Hepatocyte (in vitro differentiated cells): ENCODE measurements around the gene AMH. TPM values are rescaled to one million over a fixed set of nuclear protein-coding genes. Genes with fewer than 3 reads are reported as not detected.
"Not testable (repeated sequence)": the region's sequence is repeated elsewhere in the genome, so short reads cannot be mapped to it uniquely, and the experiment has no call there.

Experiments
- DNase-seq: peaks from one replicate; pipeline ENCODE4 v3.0.0-alpha.2; 2016; ENCODE audit warnings: low spot score
- H2AFZ ChIP-seq: fragments of 200-600 bp; sonication (generic); 2 replicates; pipeline ENCODE4 v1.6.0; 2016; ENCODE audit warnings: antibody characterized with exemption, mild to moderate bottlenecking
- H3K27ac ChIP-seq: fragments of 200-600 bp; sonication (generic); 2 replicates; pipeline ENCODE4 v1.5.1; 2016; ENCODE audit warnings: mild to moderate bottlenecking
- H3K27me3 ChIP-seq: fragments of 200-600 bp; sonication (generic); 2 replicates; pipeline ENCODE4 v1.6.1; 2016
- H3K36me3 ChIP-seq: fragments of 200-600 bp; sonication (generic); replicated peaks from 2 replicates; pipeline ENCODE4 v1.5.1; 2016; ENCODE audit warnings: low read depth; ENCODE audit not compliant: insufficient read depth
- H3K4me1 ChIP-seq: fragments of 200-600 bp; sonication (generic); 2 replicates; pipeline ENCODE4 v1.5.1; 2016; ENCODE audit warnings: mild to moderate bottlenecking, moderate library complexity; ENCODE audit not compliant: insufficient read depth
- H3K4me2 ChIP-seq: fragments of 200-600 bp; sonication (generic); 2 replicates; pipeline ENCODE4 v1.6.0; 2016
- H3K4me3 ChIP-seq: fragments of 200-600 bp; sonication (generic); 2 replicates; pipeline ENCODE4 v1.5.1; 2016; ENCODE audit warnings: mild to moderate bottlenecking
- H3K79me2 ChIP-seq: fragments of 200-600 bp; sonication (generic); 2 replicates; pipeline ENCODE4 v1.6.0; 2017; ENCODE audit warnings: mild to moderate bottlenecking
- H3K9me2 ChIP-seq: fragments of 200-600 bp; sonication (generic); replicated peaks from 2 replicates; pipeline ENCODE4 v1.6.0; 2017; ENCODE audit warnings: mild to moderate bottlenecking; ENCODE audit not compliant: insufficient read depth
- H3K9me3 ChIP-seq: fragments of 200-600 bp; sonication (generic); 2 replicates; pipeline ENCODE4 v1.5.1; 2016; ENCODE audit warnings: low read depth, mild to moderate bottlenecking
- H4K20me1 ChIP-seq: fragments of 200-600 bp; sonication (generic); 2 replicates; pipeline ENCODE4 v1.6.0; 2016; ENCODE audit warnings: mild to moderate bottlenecking; ENCODE audit not compliant: insufficient read depth, poor library complexity, severe bottlenecking
- EZH2 ChIP-seq: fragments of 200-600 bp; sonication (generic); IDR thresholded peaks from 2 replicates; pipeline ENCODE4 v1.6.1; 2016; ENCODE audit warnings: antibody characterized with exemption, mild to moderate bottlenecking, borderline replicate concordance
- EZH2phosphoT487 ChIP-seq: fragments of 200-600 bp; sonication (generic); IDR thresholded peaks from one replicate; pipeline ENCODE4 v1.6.1; 2018; ENCODE audit warnings: antibody characterized with exemption, mild to moderate bottlenecking, low read depth, moderate library complexity; ENCODE audit not compliant: unreplicated experiment, severe bottlenecking
- WGBS: methylation state at CpG from one replicate; pipeline ENCODE4 v1.1.6; 2016; ENCODE audit warnings: low lambda C conversion rate; ENCODE audit errors: missing lambda C conversion rate; 5-methylcytosine and 5-hydroxymethylcytosine counted together
- polyA plus RNA-seq: library from polyadenylated mRNA; unstranded; fragments of >200 nt; fragmentation: Nextera tagmentation; extraction: Ambion mirVana; gene quantifications from 2 replicates; pipeline ENCODE4 v1.2.1, GENCODE V29; 2016
- total RNA-seq: library from RNA; depleted of rRNA; stranded (reverse); fragments of >200 nt; gene quantifications from 2 replicates; pipeline ENCODE4 v1.2.3, GENCODE V29; 2014
- TF ChIP-seq, protein P1 (sequence below): fragments of 200-600 bp; sonication (generic); IDR thresholded peaks from 2 replicates; pipeline ENCODE4 v1.5.1; 2016; ENCODE audit warnings: antibody characterized with exemption, mild to moderate bottlenecking; ENCODE audit not compliant: poor library complexity

AMH gene
- 3.9 and 8.2 TPM in 2 replicates for total RNA-seq
- polyA plus RNA-seq: 20.9 and 22.3 TPM in 2 replicates

DNA sequence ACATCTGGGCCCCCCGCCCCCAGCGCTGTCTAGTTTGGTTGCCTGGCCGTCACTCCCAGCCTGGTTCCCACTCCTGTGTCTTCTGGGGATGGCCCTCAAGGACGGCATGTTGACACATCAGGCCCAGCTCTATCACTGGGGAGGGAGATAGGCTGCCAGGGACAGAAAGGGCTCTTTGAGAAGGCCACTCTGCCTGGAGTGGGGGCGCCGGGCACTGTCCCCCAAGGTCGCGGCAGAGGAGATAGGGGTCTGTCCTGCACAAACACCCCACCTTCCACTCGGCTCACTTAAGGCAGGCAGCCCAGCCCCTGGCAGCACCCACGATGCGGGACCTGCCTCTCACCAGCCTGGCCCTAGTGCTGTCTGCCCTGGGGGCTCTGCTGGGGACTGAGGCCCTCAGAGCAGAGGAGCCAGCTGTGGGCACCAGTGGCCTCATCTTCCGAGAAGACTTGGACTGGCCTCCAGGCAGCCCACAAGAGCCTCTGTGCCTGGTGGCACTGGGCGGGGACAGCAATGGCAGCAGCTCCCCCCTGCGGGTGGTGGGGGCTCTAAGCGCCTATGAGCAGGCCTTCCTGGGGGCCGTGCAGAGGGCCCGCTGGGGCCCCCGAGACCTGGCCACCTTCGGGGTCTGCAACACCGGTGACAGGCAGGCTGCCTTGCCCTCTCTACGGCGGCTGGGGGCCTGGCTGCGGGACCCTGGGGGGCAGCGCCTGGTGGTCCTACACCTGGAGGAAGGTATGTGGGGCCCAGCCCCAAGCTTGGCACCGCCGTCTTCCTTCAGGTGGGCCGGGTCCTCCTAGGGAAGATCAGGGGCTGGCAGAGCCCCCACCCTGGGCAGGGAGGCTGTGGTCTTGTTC lies at the start of gene AMH:
AMH (plus strand) TSS at position 314 of the 857 bp plus-strand sequence; CDS start at position 324, 10 bp downstream.
- Histone ChIP-seq H3K4me1 (peaks cover 15% of the 10 kb centered on the region), H2AFZ (no peak within 1 kb of the TSS), H3K4me2 (no peak within 1 kb of the TSS), H3K79me2 (peaks cover 13% of the 10 kb centered on the region), H3K4me3 (no peak within 1 kb of the TSS), H4K20me1 (peaks cover 3% of the 10 kb centered on the region), H3K27me3 (no peaks in the 10 kb centered on the region), H3K36me3 (no peaks in the 10 kb centered on the region), H3K9me2 (no peaks in the 10 kb centered on the region), H3K9me3 (no peaks in the 10 kb centered on the region), H3K27ac (no peak within 1 kb of the TSS)
- TF ChIP-seq EZH2: no peak
- no peak for TF ChIP-seq EZH2phosphoT487
- TF ChIP-seq, protein P1, sequence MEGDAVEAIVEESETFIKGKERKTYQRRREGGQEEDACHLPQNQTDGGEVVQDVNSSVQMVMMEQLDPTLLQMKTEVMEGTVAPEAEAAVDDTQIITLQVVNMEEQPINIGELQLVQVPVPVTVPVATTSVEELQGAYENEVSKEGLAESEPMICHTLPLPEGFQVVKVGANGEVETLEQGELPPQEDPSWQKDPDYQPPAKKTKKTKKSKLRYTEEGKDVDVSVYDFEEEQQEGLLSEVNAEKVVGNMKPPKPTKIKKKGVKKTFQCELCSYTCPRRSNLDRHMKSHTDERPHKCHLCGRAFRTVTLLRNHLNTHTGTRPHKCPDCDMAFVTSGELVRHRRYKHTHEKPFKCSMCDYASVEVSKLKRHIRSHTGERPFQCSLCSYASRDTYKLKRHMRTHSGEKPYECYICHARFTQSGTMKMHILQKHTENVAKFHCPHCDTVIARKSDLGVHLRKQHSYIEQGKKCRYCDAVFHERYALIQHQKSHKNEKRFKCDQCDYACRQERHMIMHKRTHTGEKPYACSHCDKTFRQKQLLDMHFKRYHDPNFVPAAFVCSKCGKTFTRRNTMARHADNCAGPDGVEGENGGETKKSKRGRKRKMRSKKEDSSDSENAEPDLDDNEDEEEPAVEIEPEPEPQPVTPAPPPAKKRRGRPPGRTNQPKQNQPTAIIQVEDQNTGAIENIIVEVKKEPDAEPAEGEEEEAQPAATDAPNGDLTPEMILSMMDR: no peak
- no peak for DNase-seq
- WGBS: 89% methylated on average over 27 of the region's 27 CpGs

DNA sequence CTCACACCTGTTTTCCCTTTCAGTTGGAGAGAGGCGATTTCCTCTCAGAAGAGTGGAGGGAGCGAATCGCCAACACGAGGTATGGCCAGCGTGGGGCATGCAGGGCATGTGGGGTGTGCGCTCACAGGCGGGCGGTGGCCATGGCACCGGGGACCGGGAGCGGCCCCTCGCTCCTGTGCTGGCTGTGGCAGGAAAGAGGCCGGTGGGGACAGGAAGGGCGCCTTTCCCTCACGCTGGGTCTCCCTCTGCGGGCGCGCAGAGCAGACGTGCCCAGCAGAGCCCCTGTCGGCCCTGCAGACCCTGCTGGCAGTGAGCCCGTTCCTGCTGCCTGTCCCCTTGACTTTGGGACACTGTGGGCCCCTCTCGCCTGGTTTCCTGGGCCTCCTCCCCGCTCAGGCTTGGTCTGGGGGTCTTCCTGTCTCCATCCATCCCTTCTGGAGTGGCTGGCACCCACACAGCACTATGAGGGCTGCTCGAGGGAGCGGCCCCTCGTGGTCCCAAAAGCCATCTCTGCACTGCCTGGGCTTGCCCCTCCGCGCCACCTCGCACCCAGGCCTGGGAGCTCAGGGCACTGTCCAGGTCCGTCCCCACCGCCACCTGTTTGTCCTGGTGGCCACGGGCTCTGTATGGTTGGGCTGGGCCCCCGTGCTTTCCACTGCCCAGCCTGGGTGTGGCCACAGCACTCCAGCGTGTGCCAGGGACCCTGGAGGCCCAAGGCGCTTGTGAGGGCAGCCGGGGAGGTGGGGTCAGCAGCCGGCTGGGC lies 49.1 kb upstream of the AMH start:
- Histone ChIP-seq H2AFZ (no peak overlapping the region), H4K20me1 (peaks cover 9% of the 10 kb centered on the region), H3K4me3 (no peak overlapping the region), H3K27me3 (no peaks in the 10 kb centered on the region), H3K79me2 (peaks cover 26% of the 10 kb centered on the region), H3K9me3 (no peaks in the 10 kb centered on the region), H3K36me3 (no peaks in the 10 kb centered on the region), H3K9me2 (no peaks in the 10 kb centered on the region), H3K4me2 (no peak overlapping the region), H3K27ac (no peak overlapping the region), H3K4me1 (no peaks in the 10 kb centered on the region)
- WGBS: 97% methylated on average over 26 of the region's 37 CpGs
- DNase-seq: no peak
- TF ChIP-seq, protein P1: no peak
- TF ChIP-seq EZH2: no peak
- no peak for TF ChIP-seq EZH2phosphoT487

DNA sequence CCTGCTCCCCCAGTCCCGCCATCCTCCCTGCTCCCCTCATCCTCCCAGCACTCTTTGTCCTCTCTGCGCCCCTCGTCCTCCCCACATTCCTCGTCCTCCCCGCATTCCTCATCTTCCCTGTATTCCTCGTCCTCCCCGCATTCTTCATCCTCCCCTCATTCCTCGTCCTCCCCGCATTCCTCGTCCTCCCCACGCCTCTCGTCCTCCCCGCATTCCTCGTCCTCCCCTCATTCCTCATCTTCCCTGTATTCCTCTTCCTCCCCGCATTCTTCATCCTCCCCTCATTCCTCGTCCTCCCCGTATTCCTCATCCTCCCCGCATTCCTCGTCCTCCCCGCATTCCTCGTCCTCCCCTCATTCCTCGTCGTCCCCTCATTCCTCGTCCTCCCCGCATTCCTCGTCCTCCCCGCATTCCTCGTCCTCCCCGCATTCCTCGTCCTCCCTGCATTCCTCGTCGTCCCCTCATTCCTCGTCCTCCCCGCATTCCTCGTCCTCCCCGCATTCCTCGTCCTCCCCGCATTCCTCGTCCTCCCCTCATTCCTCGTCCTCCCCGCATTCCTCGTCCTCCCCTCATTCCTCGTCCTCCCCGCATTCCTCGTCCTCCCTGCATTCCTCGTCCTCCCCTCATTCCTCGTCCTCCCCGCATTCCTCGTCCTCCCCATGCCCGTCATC lies 48.4 kb upstream of the AMH start:
- not testable (repeated sequence) for H3K9me2 ChIP-seq, H3K27ac ChIP-seq, H3K4me1 ChIP-seq, H3K27me3 ChIP-seq, H3K4me2 ChIP-seq, H3K36me3 ChIP-seq, H3K4me3 ChIP-seq, H2AFZ ChIP-seq, H4K20me1 ChIP-seq, DNase-seq, H3K9me3 ChIP-seq
- WGBS: 100% methylated on average over 2 of the region's 50 CpGs
- peaks cover 26% of the 10 kb centered on the region for H3K79me2 ChIP-seq
